HCT116 (cell line): Measurements from ENCODE around the gene CAMKMT. TPM values are rescaled to one million over a fixed set of nuclear protein-coding genes. Genes with fewer than 3 reads are reported as not detected.

Experiments
- ATAC-seq: fragments of 200-7000 bp; cut with Tn5 transposase; 2 replicates; pipeline ENCODE4 v1.9.1; 2020; ENCODE audit warnings: mild to moderate bottlenecking, moderate library complexity
- BruUV-seq: library from RNA; stranded (reverse); fragments of 400-500 nt; replicated peaks from 2 replicates; lab custom pipeline; 2021; lab: Mats Ljungman, UMichigan
- CTCF ChIA-PET: fragments of 300-600 bp; sonication (Branson Sonifier 250); formaldehyde crosslinking; loops from one replicate; lab custom pipeline; 2021; ENCODE audit warnings: antibody characterized with exemption; lab: Charles Lee
- POLR2A ChIA-PET: fragments of 300-600, 350-600 bp; sonication (Branson Sonifier 250); formaldehyde crosslinking; loops from one replicate; lab custom pipeline; 2021; ENCODE audit warnings: antibody characterized with exemption; lab: Charles Lee
- RAD21 ChIA-PET, 2 experiments: fragments of 300-600 bp; sonication (Branson Sonifier 250); formaldehyde crosslinking; loops; one replicate each; lab custom pipeline; 2023; ENCODE audit warnings: low total read pairs in 2 of 2; ENCODE audit not compliant: uncharacterized antibody in 2 of 2, unreplicated experiment in 2 of 2, low non-redundant PET in 1 of 2; lab: Charles Lee
- DNase-seq: peaks from one replicate; pipeline ENCODE4 v3.0.0-alpha.2; 2010; ENCODE audit warnings: low read depth, low spot score
- H2AFZ ChIP-seq: fragments of 200-600 bp; shearing (Covaris generic), sonication (generic); 2 replicates; pipeline ENCODE4 v1.6.1; 2017; ENCODE audit warnings: low read depth, mixed run types, mixed read lengths, antibody characterized with exemption, low read length; ENCODE audit not compliant: poor library complexity, severe bottlenecking
- H3K27ac ChIP-seq: 2 replicates; pipeline ENCODE4 v1.5.1; 2012; ENCODE audit warnings: low read depth, low read length
- H3K27me3 ChIP-seq: fragments of 200-600 bp; sonication (generic); 2 replicates; pipeline ENCODE4 v1.6.1; 2016; ENCODE audit warnings: mixed run types, low read length, mixed read lengths; ENCODE audit not compliant: insufficient read depth
- H3K36me3 ChIP-seq, 2 experiments: fragments of 200-500 bp in 1 of 2; fragments of 200-600 bp in 1 of 2; sonication (Bioruptor generic) in 1 of 2; sonication (generic) in 1 of 2; 2 replicates each; pipeline versions ENCODE4 v1.5.1 to v1.6.1; 2014 to 2016; ENCODE audit warnings: low read length in 2 of 2, inconsistent platforms in 1 of 2, mixed read lengths in 1 of 2, mixed run types in 1 of 2; ENCODE audit not compliant: insufficient read depth in 2 of 2, control insufficient read depth in 1 of 2
- H3K4me1 ChIP-seq, 2 experiments: fragments of 200-600 bp in 1 of 2; sonication (generic) in 1 of 2; 2 replicates each; pipeline versions ENCODE4 v1.5.1 to v1.6.1; 2012 to 2017; ENCODE audit warnings: low read length in 2 of 2, inconsistent platforms in 1 of 2, mild to moderate bottlenecking in 1 of 2, mixed read lengths in 1 of 2, mixed run types in 1 of 2, moderate library complexity in 1 of 2; ENCODE audit not compliant: insufficient read depth in 2 of 2, control insufficient read depth in 1 of 2
- H3K4me2 ChIP-seq: fragments of 200-600 bp; sonication (generic); 2 replicates; pipeline ENCODE4 v1.6.1; 2017; ENCODE audit warnings: mixed run types, low read length, mixed read lengths
- H3K4me3 ChIP-seq, 2 experiments: fragments of 200-600 bp in 1 of 2; sonication (generic) in 1 of 2; replicated peaks in 1 of 2; 2 replicates each; pipeline ENCODE4 v1.5.1; 2011 to 2016; ENCODE audit warnings: low read length in 2 of 2, control low read depth in 1 of 2, low read depth in 1 of 2, mild to moderate bottlenecking in 1 of 2, mixed read lengths in 1 of 2, mixed run types in 1 of 2
- H3K79me2 ChIP-seq: fragments of 200-600 bp; sonication (generic); 2 replicates; pipeline ENCODE4 v1.6.1; 2017; ENCODE audit warnings: mild to moderate bottlenecking, mixed run types, low read length, moderate library complexity, mixed read lengths; ENCODE audit not compliant: insufficient read depth
- H3K9ac ChIP-seq: fragments of 200-600 bp; sonication (generic); 2 replicates; pipeline ENCODE4 v1.6.1; 2016; ENCODE audit warnings: low read length, mixed read lengths
- H3K9me2 ChIP-seq: fragments of 200-600 bp; sonication (generic), shearing (Covaris generic); 2 replicates; pipeline ENCODE4 v1.6.1; 2017; ENCODE audit warnings: mixed run types, mild to moderate bottlenecking, moderate library complexity; ENCODE audit not compliant: insufficient read depth
- H3K9me3 ChIP-seq, 2 experiments: fragments of 200-500 bp in 1 of 2; fragments of 200-600 bp in 1 of 2; sonication (Bioruptor generic) in 1 of 2; sonication (generic) in 1 of 2; 2 replicates each; pipeline ENCODE4 v1.6.1; 2014 to 2017; ENCODE audit warnings: low read length in 2 of 2, mixed read lengths in 2 of 2, inconsistent platforms in 1 of 2, low read depth in 1 of 2, mild to moderate bottlenecking in 1 of 2, mixed run types in 1 of 2, moderate library complexity in 1 of 2; ENCODE audit not compliant: control insufficient read depth in 1 of 2, insufficient read depth in 1 of 2
- H4K20me1 ChIP-seq: fragments of 200-600 bp; sonication (generic), shearing (Covaris generic); 2 replicates; pipeline ENCODE4 v1.6.1; 2017; ENCODE audit warnings: mixed run types, mild to moderate bottlenecking, moderate library complexity; ENCODE audit not compliant: insufficient read depth
- ATF3 ChIP-seq: IDR thresholded peaks from 2 replicates; pipeline ENCODE4 v1.6.1; 2012
- CBX3 ChIP-seq: IDR thresholded peaks from 2 replicates; pipeline ENCODE4 v1.6.1; 2012; ENCODE audit warnings: low read depth
- CTCF ChIP-seq, 3 experiments: fragments of 200-600 bp in 1 of 3; sonication (generic) in 1 of 3; IDR thresholded peaks in 2 of 3; conservative IDR thresholded peaks in 1 of 3; 2 replicates each; pipeline ENCODE4 v1.5.1; 2012 to 2017; ENCODE audit warnings: low read depth in 2 of 3, low read length in 2 of 3, antibody characterized with exemption in 1 of 3, borderline replicate concordance in 1 of 3, control low read depth in 1 of 3, mild to moderate bottlenecking in 1 of 3, mixed read lengths in 1 of 3, mixed run types in 1 of 3, moderate library complexity in 1 of 3; ENCODE audit not compliant: insufficient read depth in 1 of 3
- EGR1 ChIP-seq: IDR thresholded peaks from 2 replicates; pipeline ENCODE4 v1.6.1; 2012; ENCODE audit warnings: low read depth
- ELF1 ChIP-seq: IDR thresholded peaks from 2 replicates; pipeline ENCODE4 v1.6.1; 2012; ENCODE audit warnings: low read depth, borderline replicate concordance
- MAX ChIP-seq: IDR thresholded peaks from 2 replicates; pipeline ENCODE4 v1.6.1; 2012
- POLR2A ChIP-seq: IDR thresholded peaks from 2 replicates; pipeline ENCODE4 v1.7.0; 2011; ENCODE audit warnings: borderline replicate concordance; ENCODE audit not compliant: insufficient read depth, insufficient read length; ENCODE audit errors: extremely low read depth
- POLR2AphosphoS5 ChIP-seq: IDR thresholded peaks from 2 replicates; pipeline ENCODE4 v1.6.1; 2011; ENCODE audit warnings: mild to moderate bottlenecking, low read depth, low read length, moderate library complexity
- RAD21 ChIP-seq: IDR thresholded peaks from 2 replicates; pipeline ENCODE4 v1.6.1; 2012; ENCODE audit warnings: low read depth, mild to moderate bottlenecking
- REST ChIP-seq: IDR thresholded peaks from 2 replicates; pipeline ENCODE4 v1.6.1; 2012; ENCODE audit warnings: low read depth
- SIN3A ChIP-seq: IDR thresholded peaks from 2 replicates; pipeline ENCODE4 v1.6.1; 2012; ENCODE audit warnings: low read depth
- SP1 ChIP-seq: IDR thresholded peaks from 2 replicates; pipeline ENCODE4 v1.6.1; 2012; ENCODE audit warnings: low read depth
- ZBTB33 ChIP-seq: IDR thresholded peaks from 2 replicates; pipeline ENCODE4 v1.6.1; 2011; ENCODE audit warnings: mild to moderate bottlenecking, low read length, moderate library complexity; ENCODE audit not compliant: insufficient replicate concordance; ENCODE audit errors: extremely low read depth
- ZFX ChIP-seq: fragments of 450-650 bp; IDR thresholded peaks from 2 replicates; pipeline ENCODE4 v1.6.1; 2017
- ZNF274 ChIP-seq: fragments of 200-500 bp; sonication (Bioruptor generic); IDR thresholded peaks from 2 replicates; pipeline ENCODE4 v1.6.1; 2014; ENCODE audit warnings: mild to moderate bottlenecking, low read depth, low read length, inconsistent platforms
- intact Hi-C: fragments of 100-400 bp; cut with micrococcal nuclease; formaldehyde crosslinking; loops from 2 replicates; pipeline ENCODE4 v1.10.0; 2022
- total RNA-seq: library from RNA; stranded (reverse); gene quantifications from one replicate; pipeline ENCODE4 v1.2.1, GENCODE V29; 2021; ENCODE audit not compliant: unreplicated experiment

CAMKMT gene
- total RNA-seq, 1 experiment from 2014 or later = 10.6 TPM

GRCh38 chr2:44672431-44672830, 310.7 kb downstream of the CAMKMT start (continued):
- TF ChIP-seq ZBTB33 (no peak), SIN3A (no peak), ELF1 (no peak), ZNF274 (no peak)

- Histone ChIP-seq H3K4me3 (no peak overlapping the region), H3K9me3 (no peaks in the 10 kb centered on the region), H3K9me2 (no peaks in the 10 kb centered on the region), H4K20me1 (no peaks in the 10 kb centered on the region), H2AFZ (no peak overlapping the region), H3K27me3 (no peaks in the 10 kb centered on the region), H3K36me3 (no peaks in the 10 kb centered on the region), H3K79me2 (no peaks in the 10 kb centered on the region), H3K9ac (no peak overlapping the region), H3K4me1 (no peaks in the 10 kb centered on the region), H3K4me2 (no peak overlapping the region), H3K27ac (no peak overlapping the region)
- no TSS peak for BruUV-seq
- no peak for ATAC-seq
- intact Hi-C loops = no loop called here
- TF ChIP-seq RAD21 = no peak
- TF ChIP-seq ZNF274 = no peak
- no peak for TF ChIP-seq ATF3
- TF ChIP-seq ZFX = no peak
- TF ChIP-seq POLR2A = no peak
- no peak for TF ChIP-seq ELF1
- TF ChIP-seq CBX3 = no peak
- no peak for TF ChIP-seq REST
- no peak for TF ChIP-seq SP1
- no peak for TF ChIP-seq MAX
- TF ChIP-seq CTCF (IDR thresholded peaks at IDR 0.05 in 2 of 3, conservative IDR thresholded peaks at IDR 0.05 in 1 of 3; ENCODE audit: borderline replicate concordance in 1 of 3, insufficient read depth in 1 of 3, low read depth in 2 of 3, low read length in 2 of 3) = no peak
- TF ChIP-seq POLR2AphosphoS5 = no peak
- TF ChIP-seq SIN3A = no peak
- no peak for TF ChIP-seq EGR1
- ChIA-PET RAD21 (no interaction called here), POLR2A (no interaction called here), CTCF (no interaction called here)
- DNase-seq = no peak
Measured at GRCh38 chr2:44674473-44675284, 312.9 kb downstream of the CAMKMT start.
